Measurements from ENCODE around the gene MPZL1.
A peak's percentile ranks its signal among the peaks of the same experiment; 100 is the strongest.

The MPZL1 gene

GRCh38 chr1:167752219-167752985 is 30.6 kb downstream of the MPZL1 start:
- DNase-seq, result no peak

GRCh38 chr1:167755654-167756053 is 33.9 kb downstream of the MPZL1 start:
- DNase-seq, result no peak

GRCh38 chr1:167756730-167757405 is 35.1 kb downstream of the MPZL1 start:
- DNase-seq, result no peak

- peak; percentile 38 for DNase-seq
Measured at GRCh38 chr1:167757433-167758309, 35.9 kb downstream of the MPZL1 start.

- DNase-seq, result no peak
Measured at GRCh38 chr1:167761400-167761799, 39.6 kb downstream of the MPZL1 start.

- DNase-seq, result no peak
Measured at GRCh38 chr1:167762061-167762746, 40.4 kb downstream of the MPZL1 start.

GRCh38 chr1:167763525-167764220 is 41.9 kb downstream of the MPZL1 start:
- DNase-seq, result peak; percentile 25

- DNase-seq, result no peak
Measured at GRCh38 chr1:167764458-167765330, 42.9 kb downstream of the MPZL1 start.

GRCh38 chr1:167765496-167765895 is 43.7 kb downstream of the MPZL1 start:
- DNase-seq, result no peak

GRCh38 chr1:167766538-167766937 is 44.8 kb downstream of the MPZL1 start:
- no peak for DNase-seq

- DNase-seq, result no peak
Measured at GRCh38 chr1:167767761-167768160, 46.0 kb downstream of the MPZL1 start.

- peak; percentile 82 for DNase-seq
Measured at GRCh38 chr1:167770127-167770526, 48.3 kb downstream of the MPZL1 start.

GRCh38 chr1:167772436-167772835 is 50.7 kb downstream of the MPZL1 start:
- DNase-seq, result no peak

- DNase-seq, result no peak
Measured at GRCh38 chr1:167773516-167773915, 51.7 kb downstream of the MPZL1 start.

GRCh38 chr1:167774710-167775109 is 52.9 kb downstream of the MPZL1 start:
- DNase-seq, result no peak

- DNase-seq, result no peak
Measured at GRCh38 chr1:167775178-167775577, 53.4 kb downstream of the MPZL1 start.

- no peak for DNase-seq
Measured at GRCh38 chr1:167776151-167776550, 54.4 kb downstream of the MPZL1 start.

GRCh38 chr1:167776616-167777268 is 55.0 kb downstream of the MPZL1 start:
- DNase-seq, result no peak

- DNase-seq, result no peak
Measured at GRCh38 chr1:167777269-167777650, 55.5 kb downstream of the MPZL1 start.

GRCh38 chr1:167781558-167781957 is 59.8 kb downstream of the MPZL1 start:
- DNase-seq, result no peak

GRCh38 chr1:167782946-167783345 is 61.2 kb downstream of the MPZL1 start:
- DNase-seq, result no peak

Measured in NCI-H146 (cell line).